Small intestine (tissue), 7 donors: ENCODE results near the gene OR51D1. TPM values are rescaled to one million over a fixed set of nuclear protein-coding genes. Genes with fewer than 3 reads are reported as not detected.

Source experiments
- DNase-seq, 2 donors: peaks; one replicate each; pipeline versions ENCODE4 v3.0.0 to v3.0.0-alpha.2; 2013
- FAIRE-seq: peaks from 2 replicates; lab custom pipeline; 2012; peaks lifted over from hg19 to GRCh38; lab: Jason Lieb, UNC
- H3K27ac ChIP-seq, 3 donors: one replicate each; pipeline ENCODE4 v1.5.1; 2013; ENCODE audit warnings: low read length in 2 of 3, mild to moderate bottlenecking in 2 of 3, control low read depth in 1 of 3, inconsistent platforms in 1 of 3, low read depth in 1 of 3, moderate library complexity in 1 of 3
- H3K27me3 ChIP-seq, 3 donors: one replicate each; pipeline ENCODE4 v1.6.1; 2013; ENCODE audit warnings: low read length in 3 of 3, inconsistent platforms in 1 of 3; ENCODE audit not compliant: control insufficient read depth in 3 of 3, insufficient read depth in 3 of 3
- H3K36me3 ChIP-seq, 3 donors: one replicate each; pipeline ENCODE4 v1.6.1; 2013; ENCODE audit warnings: low read length in 3 of 3, inconsistent platforms in 1 of 3, low read depth in 1 of 3, mild to moderate bottlenecking in 1 of 3, moderate library complexity in 1 of 3; ENCODE audit not compliant: control insufficient read depth in 3 of 3, insufficient read depth in 2 of 3
- H3K4me1 ChIP-seq, 3 donors: one replicate each; pipeline ENCODE4 v1.6.1; 2013; ENCODE audit warnings: low read length in 2 of 3, inconsistent platforms in 1 of 3, low read depth in 1 of 3, mild to moderate bottlenecking in 1 of 3, moderate library complexity in 1 of 3; ENCODE audit not compliant: control insufficient read depth in 3 of 3, insufficient read depth in 2 of 3
- H3K4me3 ChIP-seq, 3 donors: one replicate each; pipeline ENCODE4 v1.5.1; 2013; ENCODE audit warnings: low read length in 3 of 3, control low read depth in 1 of 3, inconsistent platforms in 1 of 3, low read depth in 1 of 3, mild to moderate bottlenecking in 1 of 3, moderate library complexity in 1 of 3
- H3K9me3 ChIP-seq, 2 donors: one replicate each; pipeline ENCODE4 v1.6.1; 2013; ENCODE audit warnings: low read depth in 1 of 2, low read length in 1 of 2; ENCODE audit not compliant: control insufficient read depth in 2 of 2, insufficient read depth in 1 of 2
- WGBS, 3 donors: extraction: QIAGEN DNeasy Blood & Tissue Kit; methylation state at CpG; one replicate each; pipeline ENCODE4 v1.1.7; 2013; 5-methylcytosine and 5-hydroxymethylcytosine counted together
- polyA plus RNA-seq, 4 donors: library from polyadenylated mRNA; stranded (reverse) in 3 of 4; unstranded in 1 of 4; fragments of 200-250 nt in 3 of 4; fragments of 120-200 nt in 1 of 4; gene quantifications; one replicate each; pipeline versions ENCODE4 v1.2.1 to v1.2.3, GENCODE V29; 2013
- donor health status: healthy with polysubstance abuse.
- donor health status: control.
- donor health status: control.
- donor health status: Bipolar disorder and iron deficiency.
- donor health status: healthy.

The OR51D1 gene
- polyA plus RNA-seq, 4 donors = not detected

- Histone ChIP-seq H3K9me3 (no peaks in the 10 kb centered on the region), H3K27me3 (peaks cover 0 to 5% (median 0%) of the 10 kb centered on the region in 3 donors), H3K4me1 (no peaks in the 10 kb centered on the region), H3K27ac (no peak overlapping the region), H3K36me3 (no peaks in the 10 kb centered on the region), H3K4me3 (no peak overlapping the region)
- WGBS, 3 donors = 78 to 86% (median 84%) methylated on average over 7 of the region's 7 CpGs
- no peak for DNase-seq
- FAIRE-seq = no peak
These were observed 4.2 kb downstream of the OR51D1 start for GRCh38 chr11:4641501-4641900.

- FAIRE-seq (no peak), DNase-seq (no peak)
- 70 to 79% (median 70%) methylated on average over 7 of the region's 7 CpGs for WGBS, 3 donors
These were observed 4.8 kb downstream of the OR51D1 start for GRCh38 chr11:4642043-4642442.

GRCh38 chr11:4643076-4643475, 5.8 kb downstream of the OR51D1 start:
- no peak for FAIRE-seq

More at GRCh38 chr11:4642043-4642442, 4.8 kb downstream of the OR51D1 start:
- H3K27me3 ChIP-seq = peaks cover 0 to 5% (median 0%) of the 10 kb centered on the region in 3 donors
- H3K4me1 ChIP-seq = no peaks in the 10 kb centered on the region
- no peak overlapping the region for H3K27ac ChIP-seq
- no peak overlapping the region for H3K4me3 ChIP-seq
- H3K9me3 ChIP-seq = no peaks in the 10 kb centered on the region
- no peaks in the 10 kb centered on the region for H3K36me3 ChIP-seq

GRCh38 chr11:4643682-4644081, 6.4 kb downstream of the OR51D1 start, which contains the start of gene OR51E1:
OR51E1 (plus strand) TSS chr11:4643982; CDS start chr11:4652527, 8,545 bp downstream.
- H3K27me3 ChIP-seq = peaks cover 0 to 9% (median 0%) of the 10 kb centered on the region in 3 donors
- H3K27ac ChIP-seq = no peak within 1 kb of the TSS
- FAIRE-seq (no peak), DNase-seq (no peak)
- H3K4me3 ChIP-seq = no peak within 1 kb of the TSS
- WGBS, 3 donors = 61 to 70% (median 63%) methylated on average over 3 of the region's 3 CpGs
- H3K36me3 ChIP-seq = no peaks in the 10 kb centered on the region
- H3K9me3 ChIP-seq = no peaks in the 10 kb centered on the region
- H3K4me1 ChIP-seq = no peaks in the 10 kb centered on the region

More at GRCh38 chr11:4643076-4643475, 5.8 kb downstream of the OR51D1 start:
- H3K36me3 ChIP-seq = no peaks in the 10 kb centered on the region
- H3K4me3 ChIP-seq = no peak overlapping the region
- no peak overlapping the region for H3K27ac ChIP-seq
- DNase-seq = no peak
- H3K9me3 ChIP-seq = no peaks in the 10 kb centered on the region
- 38 to 49% (median 41%) methylated on average over 5 of the region's 5 CpGs for WGBS, 3 donors
- H3K4me1 ChIP-seq = no peaks in the 10 kb centered on the region
- H3K27me3 ChIP-seq = peaks cover 0 to 9% (median 0%) of the 10 kb centered on the region in 3 donors

- Histone ChIP-seq H3K4me1 (no peaks in the 10 kb centered on the region), H3K4me3 (no peak overlapping the region), H3K27ac (no peak overlapping the region), H3K9me3 (no peaks in the 10 kb centered on the region), H3K36me3 (no peaks in the 10 kb centered on the region), H3K27me3 (peaks cover 0 to 9% (median 0%) of the 10 kb centered on the region in 3 donors)
- no peak for DNase-seq
- no peak for FAIRE-seq
- WGBS, 3 donors = 58 to 68% (median 67%) methylated on average over 4 of the region's 4 CpGs
These were observed 7.0 kb downstream of the OR51D1 start for GRCh38 chr11:4644233-4644632.

GRCh38 chr11:4645974-4646373, 8.7 kb downstream of the OR51D1 start:
- no peak for DNase-seq
- 62 to 77% (median 74%) methylated on average over 2 of the region's 2 CpGs for WGBS, 3 donors
- FAIRE-seq = no peak
- Histone ChIP-seq H3K9me3 (no peaks in the 10 kb centered on the region), H3K27me3 (peaks cover 0 to 9% (median 0%) of the 10 kb centered on the region in 3 donors), H3K4me1 (no peaks in the 10 kb centered on the region), H3K36me3 (no peaks in the 10 kb centered on the region), H3K27ac (no peak overlapping the region), H3K4me3 (no peak overlapping the region)

- FAIRE-seq = no peak
- Histone ChIP-seq H3K27me3 (peaks cover 0 to 9% (median 0%) of the 10 kb centered on the region in 3 donors), H3K4me3 (no peak overlapping the region), H3K4me1 (no peaks in the 10 kb centered on the region), H3K9me3 (no peaks in the 10 kb centered on the region), H3K27ac (no peak overlapping the region), H3K36me3 (no peaks in the 10 kb centered on the region)
- WGBS, 3 donors = 63 to 78% (median 71%) methylated on average over 4 of the region's 4 CpGs
- no peak for DNase-seq
These were observed 10.5 kb downstream of the OR51D1 start for GRCh38 chr11:4647766-4648165.

- no peak for FAIRE-seq
- Histone ChIP-seq H3K4me1 (no peaks in the 10 kb centered on the region), H3K4me3 (no peak overlapping the region), H3K27me3 (no peaks in the 10 kb centered on the region), H3K27ac (no peak overlapping the region), H3K9me3 (no peaks in the 10 kb centered on the region), H3K36me3 (no peaks in the 10 kb centered on the region)
- 58 to 80% (median 73%) methylated on average over 2 of the region's 2 CpGs for WGBS, 3 donors
- DNase-seq = no peak
These were observed 17.5 kb downstream of the OR51D1 start for GRCh38 chr11:4654635-4655369.
